ENCODE results near the gene WNK1.
A peak's percentile ranks its signal among the peaks of the same experiment; 100 is the strongest.
"Not testable (repeated sequence)": the region's sequence is repeated elsewhere in the genome, so short reads cannot be mapped to it uniquely, and the experiment has no call there.

Gene WNK1

GRCh38 chr12:751999-752694, at the start of gene WNK1:
TSS of gene WNK1 (plus strand) at chr12:752579. CDS start at chr12:753566, 987 bp downstream.
- DNase-seq = peak; percentile 98

- DNase-seq = no peak
These were observed 47.7 kb upstream of the WNK1 start for GRCh38 chr12:704516-705242.

- not testable (repeated sequence) for DNase-seq
These were observed 44.3 kb upstream of the WNK1 start for GRCh38 chr12:708084-708483.

- no peak for DNase-seq
These were observed 42.8 kb upstream of the WNK1 start for GRCh38 chr12:709455-710020.

GRCh38 chr12:712172-712863, 40.1 kb upstream of the WNK1 start:
- DNase-seq = no peak

GRCh38 chr12:713281-713875, 39.0 kb upstream of the WNK1 start:
- no peak for DNase-seq

GRCh38 chr12:716506-716905, 35.9 kb upstream of the WNK1 start:
- DNase-seq = no peak

GRCh38 chr12:718756-719102, 33.6 kb upstream of the WNK1 start:
- no peak for DNase-seq

GRCh38 chr12:720231-720941, 32.0 kb upstream of the WNK1 start:
- no peak for DNase-seq

- DNase-seq = peak; percentile 50
These were observed 28.1 kb upstream of the WNK1 start for GRCh38 chr12:724194-724855.

- DNase-seq = no peak
These were observed 27.3 kb upstream of the WNK1 start for GRCh38 chr12:725076-725475.

- DNase-seq = no peak
These were observed 25.9 kb upstream of the WNK1 start for GRCh38 chr12:726281-727140.

- no peak for DNase-seq
These were observed 25.1 kb upstream of the WNK1 start for GRCh38 chr12:727321-727720.

- DNase-seq = peak; percentile 64
These were observed 23.6 kb upstream of the WNK1 start for GRCh38 chr12:728781-729180.

GRCh38 chr12:729221-729620, 23.2 kb upstream of the WNK1 start:
- no peak for DNase-seq

GRCh38 chr12:730550-730949, 21.8 kb upstream of the WNK1 start:
- DNase-seq = no peak

- no peak for DNase-seq
These were observed 15.1 kb upstream of the WNK1 start for GRCh38 chr12:737122-737739.

- no peak for DNase-seq
These were observed 13.7 kb upstream of the WNK1 start for GRCh38 chr12:738712-739111.

- DNase-seq = no peak
These were observed 13.0 kb upstream of the WNK1 start for GRCh38 chr12:739349-739748.

GRCh38 chr12:740921-741320, 11.5 kb upstream of the WNK1 start:
- no peak for DNase-seq

All from CD4-positive, alpha-beta T cell treated with Interleukin-12 subunit alpha and Interleukin-12 subunit beta, for 1 hour (primary cell).